ENCODE results near the gene KCNAB3.
"Not testable (repeated sequence)": the region's sequence is repeated elsewhere in the genome, so short reads cannot be mapped to it uniquely, and the experiment has no call there.

The KCNAB3 gene

GRCh38 chr17:7955414-7956227 is 26.0 kb upstream of the KCNAB3 start:
- no peak for TF ChIP-seq MYC (IDR thresholded peaks at IDR 0.05; ENCODE audit: low read depth, low read length)
- TF ChIP-seq CTCF (IDR thresholded peaks at IDR 0.05; ENCODE audit: low read depth, low read length), result no peak
- TF ChIP-seq MAX (IDR thresholded peaks at IDR 0.05; ENCODE audit: low read depth, low read length), result no peak
- no peak for TF ChIP-seq POLR2A (IDR thresholded peaks at IDR 0.05; ENCODE audit: extremely low read depth, insufficient read length)
- no peak for DNase-seq (ENCODE audit: low read depth)
- H3K4me3 ChIP-seq (ENCODE audit: low read depth, low read length), result no peak overlapping the region

- DNase-seq (ENCODE audit: low read depth); H3K4me3 ChIP-seq (ENCODE audit: low read depth, low read length): not testable (repeated sequence)
These were observed 23.6 kb upstream of the KCNAB3 start for GRCh38 chr17:7953266-7953665.

GRCh38 chr17:7951143-7951792 is 21.6 kb upstream of the KCNAB3 start:
- no peak overlapping the region for H3K4me3 ChIP-seq (ENCODE audit: low read depth, low read length)
- TF ChIP-seq MAX (IDR thresholded peaks at IDR 0.05; ENCODE audit: low read depth, low read length) (no peak), POLR2A (IDR thresholded peaks at IDR 0.05; ENCODE audit: extremely low read depth, insufficient read length) (no peak), MYC (IDR thresholded peaks at IDR 0.05; ENCODE audit: low read depth, low read length) (no peak), CTCF (IDR thresholded peaks at IDR 0.05; ENCODE audit: low read depth, low read length) (no peak)
- no peak for DNase-seq (ENCODE audit: low read depth)

GRCh38 chr17:7950578-7950977 is 20.9 kb upstream of the KCNAB3 start:
- no peak overlapping the region for H3K4me3 ChIP-seq (ENCODE audit: low read depth, low read length)
- TF ChIP-seq POLR2A (IDR thresholded peaks at IDR 0.05; ENCODE audit: extremely low read depth, insufficient read length) (no peak), MAX (IDR thresholded peaks at IDR 0.05; ENCODE audit: low read depth, low read length) (no peak), MYC (IDR thresholded peaks at IDR 0.05; ENCODE audit: low read depth, low read length) (no peak), CTCF (IDR thresholded peaks at IDR 0.05; ENCODE audit: low read depth, low read length) (no peak)
- DNase-seq (ENCODE audit: low read depth), result no peak

GRCh38 chr17:7947651-7948050 is 18.0 kb upstream of the KCNAB3 start:
- DNase-seq (ENCODE audit: low read depth), result no peak
- H3K4me3 ChIP-seq (ENCODE audit: low read depth, low read length), result no peak overlapping the region
- TF ChIP-seq CTCF (IDR thresholded peaks at IDR 0.05; ENCODE audit: low read depth, low read length) (no peak), POLR2A (IDR thresholded peaks at IDR 0.05; ENCODE audit: extremely low read depth, insufficient read length) (no peak), MAX (IDR thresholded peaks at IDR 0.05; ENCODE audit: low read depth, low read length) (no peak), MYC (IDR thresholded peaks at IDR 0.05; ENCODE audit: low read depth, low read length) (no peak)

- TF ChIP-seq MAX (IDR thresholded peaks at IDR 0.05; ENCODE audit: low read depth, low read length) (no peak), CTCF (IDR thresholded peaks at IDR 0.05; ENCODE audit: low read depth, low read length) (no peak), MYC (IDR thresholded peaks at IDR 0.05; ENCODE audit: low read depth, low read length) (no peak), POLR2A (IDR thresholded peaks at IDR 0.05; ENCODE audit: extremely low read depth, insufficient read length) (no peak)
- no peak for DNase-seq (ENCODE audit: low read depth)
These were observed 16.8 kb upstream of the KCNAB3 start for GRCh38 chr17:7946441-7946840.

More at GRCh38 chr17:7946441-7946840, 16.8 kb upstream of the KCNAB3 start:
- no peak overlapping the region for H3K4me3 ChIP-seq (ENCODE audit: low read depth, low read length)

Measured in NB4 (cell line).